ENCODE measurements around the gene COPG1.

Gene COPG1

GRCh38 chr3:129321887-129322286 is 72.5 kb downstream of the COPG1 start:
- in situ Hi-C loops (cut with HindIII; ENCODE audit: low pct_ligation_motif_present, low sequenced_read_pairs): no loop called here
- no peak overlapping the region for H3K4me3 ChIP-seq (ENCODE audit: low read depth, low read length)
- no peaks in the 10 kb centered on the region for H3K36me3 ChIP-seq (replicated peaks)
- no peak for DNase-seq
- H3K27me3 ChIP-seq (replicated peaks): no peaks in the 10 kb centered on the region
- H3K27ac ChIP-seq: no peak overlapping the region
- no peak for TF ChIP-seq CTCF (IDR thresholded peaks at IDR 0.05; ENCODE audit: low read depth, low read length, missing control alignments)

- H3K27ac ChIP-seq: no peak overlapping the region
- no peaks in the 10 kb centered on the region for H3K27me3 ChIP-seq (replicated peaks)
- in situ Hi-C loops (cut with HindIII; ENCODE audit: low pct_ligation_motif_present, low sequenced_read_pairs): no loop called here
- H3K4me3 ChIP-seq (ENCODE audit: low read depth, low read length): no peak overlapping the region
- DNase-seq: no peak
- TF ChIP-seq CTCF (IDR thresholded peaks at IDR 0.05; ENCODE audit: low read depth, low read length, missing control alignments): peak; percentile 53
- no peaks in the 10 kb centered on the region for H3K36me3 ChIP-seq (replicated peaks)
Observed at GRCh38 chr3:129323651-129324294, 74.4 kb downstream of the COPG1 start.

- H3K36me3 ChIP-seq (replicated peaks): no peaks in the 10 kb centered on the region
- DNase-seq: no peak
- TF ChIP-seq CTCF (IDR thresholded peaks at IDR 0.05; ENCODE audit: low read depth, low read length, missing control alignments): no peak
- no peak overlapping the region for H3K27ac ChIP-seq
- H3K4me3 ChIP-seq (ENCODE audit: low read depth, low read length): no peak overlapping the region
- no peaks in the 10 kb centered on the region for H3K27me3 ChIP-seq (replicated peaks)
- in situ Hi-C loops (cut with HindIII; ENCODE audit: low pct_ligation_motif_present, low sequenced_read_pairs): no loop called here
Observed at GRCh38 chr3:129324855-129325254, 75.4 kb downstream of the COPG1 start.

GRCh38 chr3:129325383-129325782 is 76.0 kb downstream of the COPG1 start:
- H3K36me3 ChIP-seq (replicated peaks): no peaks in the 10 kb centered on the region
- TF ChIP-seq CTCF (IDR thresholded peaks at IDR 0.05; ENCODE audit: low read depth, low read length, missing control alignments): no peak
- DNase-seq: no peak
- H3K4me3 ChIP-seq (ENCODE audit: low read depth, low read length): no peak overlapping the region
- in situ Hi-C loops (cut with HindIII; ENCODE audit: low pct_ligation_motif_present, low sequenced_read_pairs): no loop called here
- no peak overlapping the region for H3K27ac ChIP-seq
- H3K27me3 ChIP-seq (replicated peaks): no peaks in the 10 kb centered on the region

GRCh38 chr3:129326138-129326537 is 76.7 kb downstream of the COPG1 start:
- H3K36me3 ChIP-seq (replicated peaks): no peaks in the 10 kb centered on the region
- H3K4me3 ChIP-seq (ENCODE audit: low read depth, low read length): no peak overlapping the region
- no peak for DNase-seq
- in situ Hi-C loops (cut with HindIII; ENCODE audit: low pct_ligation_motif_present, low sequenced_read_pairs): no loop called here
- no peak overlapping the region for H3K27ac ChIP-seq
- TF ChIP-seq CTCF (IDR thresholded peaks at IDR 0.05; ENCODE audit: low read depth, low read length, missing control alignments): no peak
- no peaks in the 10 kb centered on the region for H3K27me3 ChIP-seq (replicated peaks)

GRCh38 chr3:129326595-129326994 is 77.2 kb downstream of the COPG1 start:
- no peak for TF ChIP-seq CTCF (IDR thresholded peaks at IDR 0.05; ENCODE audit: low read depth, low read length, missing control alignments)
- no peak for DNase-seq
- Histone ChIP-seq H3K27ac (no peak overlapping the region), H3K36me3 (replicated peaks) (no peaks in the 10 kb centered on the region), H3K4me3 (ENCODE audit: low read depth, low read length) (no peak overlapping the region), H3K27me3 (replicated peaks) (no peaks in the 10 kb centered on the region)
- in situ Hi-C loops (cut with HindIII; ENCODE audit: low pct_ligation_motif_present, low sequenced_read_pairs): no loop called here

Data from brain microvascular endothelial cell (primary cell).